NCI-H2081 treated with DMSO at 0.1 percent for 48 hours (cell line): Measurements from ENCODE around the gene ATG16L1.

Experiments used
- DNase-seq: peaks from one replicate; lab custom pipeline; 2025; lab: John Stamatoyannopoulos, UW

Gene ATG16L1

DNA sequence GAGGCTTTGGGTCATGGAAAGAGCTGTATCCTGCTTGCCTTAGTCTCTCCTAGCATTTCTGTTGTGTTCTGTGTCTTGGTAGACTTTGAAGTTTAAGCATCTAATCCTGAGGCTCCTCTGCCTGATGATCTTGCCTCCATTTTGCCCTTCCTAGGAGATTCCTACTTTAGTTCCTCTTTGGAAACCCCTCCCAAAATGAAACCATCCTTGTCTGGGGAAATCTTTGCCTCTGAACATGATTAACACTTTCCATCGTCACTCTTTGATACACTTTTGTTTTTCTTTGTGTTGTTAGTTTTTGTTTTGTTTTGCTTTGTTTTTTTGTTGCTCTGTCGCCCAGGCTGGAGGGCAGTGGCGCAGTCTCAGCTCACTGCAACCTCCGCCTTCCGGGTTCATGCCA lies 9.2 kb downstream of the ATG16L1 start:
- DNase-seq: no peak

DNA sequence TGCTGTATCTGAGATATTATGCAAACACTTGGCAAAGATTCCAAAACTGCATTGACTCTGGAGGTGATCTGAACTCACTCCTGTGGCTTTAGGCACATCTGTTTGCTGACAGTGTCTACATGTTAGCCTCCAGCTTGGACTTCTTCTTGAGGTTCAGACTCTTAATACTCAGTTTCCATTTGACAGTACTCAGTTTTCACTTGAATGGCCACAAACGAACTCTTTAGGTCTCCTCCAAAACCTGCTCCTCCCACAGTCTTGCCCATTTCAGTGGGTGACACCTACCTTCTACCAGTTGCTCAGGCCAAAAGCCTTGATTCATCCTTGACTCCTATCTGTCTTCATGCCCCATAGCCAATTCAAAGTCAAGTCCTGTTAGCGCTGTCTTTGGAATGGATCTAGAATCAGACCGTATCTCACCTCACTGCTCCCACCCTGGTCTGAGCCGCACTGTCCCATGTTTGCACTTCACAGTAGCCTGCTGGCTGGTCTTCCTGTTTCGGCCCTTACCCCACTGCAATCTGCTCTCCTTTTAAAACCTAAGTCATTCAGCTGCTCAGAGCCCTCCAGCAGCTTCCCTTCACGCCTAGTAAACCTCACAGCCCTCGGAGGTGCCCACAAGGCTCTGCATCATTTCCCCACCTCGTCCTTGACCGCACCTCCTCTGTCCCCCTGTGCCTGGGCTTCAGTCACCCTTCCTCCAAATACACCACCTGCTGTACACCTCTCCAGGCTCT lies 10.5 kb downstream of the ATG16L1 start:
- no peak for DNase-seq

DNA sequence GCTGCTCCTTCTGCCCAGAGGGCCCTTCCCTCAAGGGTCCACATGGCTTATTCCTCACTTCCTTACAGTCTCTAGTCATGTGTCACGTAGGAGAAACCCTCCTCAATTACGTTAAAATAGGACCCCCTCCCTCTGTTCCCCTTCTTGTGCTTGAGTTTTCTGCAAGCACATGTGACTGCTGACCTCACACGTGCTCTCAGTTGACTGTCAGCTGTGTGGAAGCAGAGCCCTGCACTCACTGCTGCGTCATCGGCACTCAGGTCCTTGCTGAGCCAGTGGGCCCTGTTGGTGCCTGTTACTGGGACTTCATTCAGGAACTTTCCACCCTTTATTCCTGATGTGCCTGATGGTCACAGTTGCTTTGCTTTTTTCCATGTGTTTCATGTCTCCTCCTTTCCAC lies 11.1 kb downstream of the ATG16L1 start:
- DNase-seq: no peak

DNA sequence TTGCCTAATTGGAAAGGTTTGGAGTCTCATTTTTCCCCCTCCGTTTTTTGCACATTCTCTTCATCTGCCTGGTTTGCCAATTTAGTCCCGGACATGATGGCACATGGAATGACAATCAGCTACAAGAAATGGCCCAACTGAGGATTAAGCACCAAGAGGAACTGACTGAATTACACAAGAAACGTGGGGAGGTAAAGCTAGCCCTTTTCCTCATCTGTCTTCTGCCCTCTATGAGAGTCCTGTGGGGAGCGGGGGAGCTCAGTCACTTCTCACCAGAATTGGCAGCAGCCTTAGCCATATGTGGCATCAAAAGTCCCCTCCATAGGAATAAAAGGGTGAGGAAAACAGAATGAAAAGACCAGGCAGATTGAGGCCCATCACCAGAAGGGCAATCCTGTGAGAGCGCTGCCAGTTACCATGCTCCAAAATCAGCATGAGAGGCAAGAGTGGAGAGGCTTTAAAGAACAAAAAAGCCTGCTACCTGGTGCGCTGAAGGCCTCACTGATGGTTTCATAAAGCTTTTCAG lies 11.6 kb downstream of the ATG16L1 start:
- DNase-seq: no peak

DNA sequence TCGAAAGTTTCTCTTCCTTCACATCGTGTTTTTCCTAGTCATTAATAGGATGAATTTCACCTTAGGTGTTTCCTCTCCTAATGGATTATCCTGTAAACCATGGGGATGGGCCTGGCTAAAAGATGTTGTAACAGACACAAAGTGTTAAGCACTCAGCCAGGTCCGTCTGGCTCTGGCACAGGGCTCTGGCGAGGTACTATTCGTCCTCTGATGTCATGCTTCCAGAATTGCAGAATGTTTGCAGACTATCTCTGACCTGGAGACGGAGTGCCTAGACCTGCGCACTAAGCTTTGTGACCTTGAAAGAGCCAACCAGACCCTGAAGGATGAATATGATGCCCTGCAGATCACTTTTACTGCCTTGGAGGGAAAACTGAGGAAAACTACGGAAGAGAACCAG lies 13.2 kb downstream of the ATG16L1 start:
- no peak for DNase-seq

- no peak for DNase-seq
Measured at GRCh38 chr2:233265899-233266431, 14.5 kb downstream of the ATG16L1 start.

GRCh38 chr2:233266481-233266880 lies 15.0 kb downstream of the ATG16L1 start:
- no peak for DNase-seq

- DNase-seq: no peak
Measured at GRCh38 chr2:233267516-233268245, 16.2 kb downstream of the ATG16L1 start.

DNA sequence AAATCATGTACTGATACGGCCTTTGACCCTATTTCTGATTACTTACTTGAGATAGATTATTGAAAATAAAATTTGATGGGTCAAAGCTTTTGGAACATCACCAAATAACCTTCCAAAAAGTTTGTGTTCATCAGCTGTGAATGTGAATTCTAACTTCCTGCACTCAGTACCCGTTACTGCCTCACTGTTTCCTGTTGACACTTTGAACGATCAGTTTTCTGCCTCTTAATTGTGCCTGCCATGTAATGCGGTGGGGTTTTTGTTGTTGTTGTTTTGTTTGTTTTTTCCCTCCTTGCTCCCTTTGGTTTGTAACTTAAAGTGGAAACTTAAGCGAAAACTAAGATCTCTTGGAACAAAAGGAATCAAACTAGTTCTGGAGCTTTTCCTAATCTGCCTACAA lies 18.9 kb downstream of the ATG16L1 start:
- no peak for DNase-seq

DNA sequence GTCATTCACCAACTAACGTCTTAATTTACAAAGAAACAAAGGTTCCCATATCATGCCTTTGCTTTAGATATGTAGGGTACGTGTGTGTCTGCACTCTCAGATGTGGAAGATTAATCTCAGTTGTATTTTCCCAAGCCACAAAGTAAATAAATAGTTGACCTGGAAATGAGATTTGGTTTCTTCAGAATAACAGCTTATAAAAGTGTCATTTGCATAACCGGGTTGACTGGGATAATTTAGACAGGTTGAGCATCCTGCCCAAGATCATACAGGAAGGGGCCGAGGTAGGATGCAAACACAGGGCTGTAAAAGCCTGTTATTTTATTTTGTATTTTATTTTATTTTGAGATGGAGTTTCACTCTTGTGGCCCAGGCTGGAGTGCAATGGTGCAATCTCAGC lies 19.5 kb downstream of the ATG16L1 start:
- no peak for DNase-seq

GRCh38 chr2:233271693-233272092 lies 20.2 kb downstream of the ATG16L1 start:
- no peak for DNase-seq

DNA sequence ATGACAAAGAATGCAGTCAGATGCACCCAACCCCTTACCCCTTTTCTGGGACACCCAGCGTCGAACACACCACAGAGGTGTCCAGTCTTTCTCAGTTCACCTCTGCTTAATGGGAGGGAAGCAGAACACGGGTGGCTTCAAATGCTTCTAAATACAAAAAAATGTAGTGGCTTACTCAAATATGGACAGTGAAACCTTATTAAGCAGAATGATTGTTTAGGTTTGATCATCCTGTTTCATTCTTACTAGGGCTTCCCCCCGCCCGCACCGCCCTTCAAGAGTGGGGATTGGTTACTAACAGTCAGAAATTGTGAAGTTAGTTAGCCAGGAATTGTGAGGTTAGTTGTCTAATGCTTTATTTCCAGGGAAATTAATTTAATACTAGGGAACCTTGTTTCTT lies 21.6 kb downstream of the ATG16L1 start:
- DNase-seq: no peak

DNA sequence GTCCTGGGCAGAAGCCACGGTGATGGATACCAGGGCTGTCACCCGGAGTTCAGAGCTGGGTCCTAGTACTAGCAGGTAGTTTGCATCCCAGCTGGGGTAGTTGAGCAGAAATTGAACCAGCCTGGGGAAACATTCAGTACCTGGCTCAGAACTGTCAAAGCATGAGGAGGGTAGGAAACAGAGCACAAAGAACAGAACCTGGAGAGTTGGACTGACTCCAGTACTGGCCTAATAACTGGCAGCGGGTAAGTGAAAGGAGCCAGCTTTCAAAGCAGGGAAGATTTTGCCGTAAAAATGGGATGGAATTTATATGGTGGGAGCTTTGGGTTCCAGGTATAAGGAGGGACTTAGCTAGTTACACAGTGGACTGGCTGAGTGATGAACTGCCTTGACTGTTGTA lies 23.8 kb downstream of the ATG16L1 start:
- no peak for DNase-seq

DNA sequence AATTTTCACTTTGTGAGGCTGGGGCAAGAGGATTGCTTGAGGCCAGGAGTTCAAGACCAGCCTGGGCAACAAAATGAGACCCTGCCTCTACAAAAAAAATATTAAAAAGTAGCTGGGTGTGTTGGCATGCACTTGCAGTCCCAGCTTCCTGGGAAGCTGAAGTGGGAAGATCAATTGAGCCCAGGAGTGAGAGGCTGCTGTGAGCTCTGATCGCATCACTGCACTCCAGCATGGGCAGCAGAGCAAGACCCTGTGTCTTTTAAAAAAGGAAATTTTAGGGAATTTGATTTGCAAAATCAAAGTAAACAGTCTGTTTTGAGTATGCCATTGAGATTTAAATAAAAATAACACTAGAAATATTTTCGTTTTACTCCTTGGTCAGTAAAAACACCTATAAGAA lies 27.4 kb downstream of the ATG16L1 start:
- DNase-seq: no peak

DNA sequence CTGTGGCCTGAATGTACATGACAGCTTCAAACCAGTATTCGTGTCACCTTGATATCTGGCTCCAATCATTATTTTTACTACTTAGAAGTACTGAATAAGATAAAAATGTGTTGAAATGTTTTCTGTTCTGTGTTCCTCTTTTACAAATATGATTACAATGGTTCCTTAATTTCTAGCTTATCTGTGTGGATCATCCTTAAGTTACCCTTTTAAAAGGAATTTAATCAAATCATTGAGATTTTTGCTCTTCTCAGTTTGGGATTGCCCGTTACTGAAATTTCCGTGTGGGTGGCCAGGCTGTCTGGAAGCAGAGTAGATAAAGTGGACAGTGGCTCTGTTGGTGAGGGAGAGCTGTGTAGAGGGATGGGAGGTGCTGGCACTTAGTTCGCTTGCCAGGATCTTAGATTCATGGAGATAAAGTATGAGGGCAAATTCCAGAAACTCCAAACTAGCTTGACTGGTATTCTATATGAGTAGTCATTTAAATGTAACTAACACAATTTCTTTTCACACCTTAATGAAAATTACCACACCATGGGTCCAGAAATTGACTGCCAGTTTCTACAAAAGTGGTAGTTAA lies 28.7 kb downstream of the ATG16L1 start:
- no peak for DNase-seq

GRCh38 chr2:233281553-233281952 lies 30.1 kb downstream of the ATG16L1 start:
- DNase-seq: no peak

GRCh38 chr2:233281992-233282603 lies 30.6 kb downstream of the ATG16L1 start:
- DNase-seq: no peak

DNA sequence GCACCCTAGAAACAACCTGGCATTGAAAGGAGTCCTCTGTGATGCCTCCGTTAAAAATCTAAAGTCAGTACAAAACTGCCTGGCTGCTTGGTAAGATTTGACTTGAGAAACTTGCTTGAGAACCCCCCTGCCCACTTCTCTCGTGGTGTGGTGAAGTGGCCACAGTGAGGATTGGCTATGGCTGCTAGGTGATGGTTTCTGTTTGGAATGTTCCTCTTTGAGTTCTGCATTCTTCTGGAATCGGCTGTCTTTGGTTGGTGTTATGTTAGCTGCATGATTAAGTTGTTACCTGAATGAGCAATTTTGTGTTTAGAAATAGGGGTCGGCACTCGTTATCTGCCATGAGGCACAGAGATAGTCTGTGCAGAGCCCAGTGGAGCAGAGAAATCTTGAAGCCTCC lies 34.4 kb downstream of the ATG16L1 start:
- DNase-seq: no peak

DNA sequence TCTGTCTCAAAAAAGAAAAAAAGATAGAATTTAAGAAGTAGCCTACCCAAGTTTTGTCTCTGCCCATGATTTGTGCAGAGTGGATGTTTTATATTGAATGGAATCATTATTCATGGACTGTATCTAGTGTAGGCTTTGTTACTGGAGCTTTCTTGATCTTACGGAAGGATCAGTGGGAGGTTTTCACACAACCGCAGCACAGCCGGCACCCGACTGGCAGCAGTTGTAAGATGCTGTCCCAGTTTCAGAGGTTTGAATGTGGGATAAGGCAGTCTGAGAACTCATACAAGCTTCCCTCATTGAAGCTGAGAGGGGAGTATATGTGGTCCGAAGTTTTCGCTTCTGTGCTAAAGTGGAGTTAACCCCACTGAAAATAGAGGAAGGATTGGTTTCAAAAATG lies 36.4 kb downstream of the ATG16L1 start:
- DNase-seq: no peak

DNA sequence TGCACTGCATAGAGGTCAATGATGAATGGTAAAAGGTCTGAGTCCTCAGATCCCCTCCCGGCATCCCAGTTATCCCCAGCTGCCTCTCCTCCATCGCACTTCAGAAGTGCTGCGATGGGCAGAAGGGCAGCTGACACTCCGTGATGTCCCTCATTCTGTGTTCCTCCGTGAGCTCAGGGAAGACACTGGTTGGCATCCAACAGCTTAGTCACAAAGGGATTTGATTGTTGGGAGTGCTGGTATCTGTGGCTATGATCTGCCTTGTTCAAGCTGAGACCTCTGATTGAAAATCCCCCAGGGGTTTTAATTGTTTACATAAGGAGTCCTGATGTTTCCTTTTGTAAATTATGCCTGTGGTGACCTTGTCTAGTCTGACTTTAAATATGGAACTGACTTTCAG lies 37.2 kb downstream of the ATG16L1 start:
- DNase-seq: no peak

GRCh38 chr2:233289648-233290047 lies 38.2 kb downstream of the ATG16L1 start:
- no peak for DNase-seq

GRCh38 chr2:233290051-233290845 lies 38.8 kb downstream of the ATG16L1 start:
- no peak for DNase-seq
